Colon (tissue), 2 donors: ENCODE measurements around the gene PCNX3.
"Not testable (repeated sequence)": the region's sequence is repeated elsewhere in the genome, so short reads cannot be mapped to it uniquely, and the experiment has no call there.

Source experiments
- FAIRE-seq: peaks from 2 replicates; lab custom pipeline; 2012; peaks lifted over from hg19 to GRCh38; lab: Jason Lieb, UNC
- donor health status: control.
- donor health status: control.

Gene PCNX3

GRCh38 chr11:65655570-65656332, 40.2 kb downstream of the PCNX3 start:
- FAIRE-seq: no peak

GRCh38 chr11:65657426-65657825, 41.9 kb downstream of the PCNX3 start:
- no peak for FAIRE-seq

GRCh38 chr11:65658174-65659021, 42.8 kb downstream of the PCNX3 start:
- FAIRE-seq: no peak

- FAIRE-seq: no peak
Measured at GRCh38 chr11:65660038-65660437, 44.5 kb downstream of the PCNX3 start.

- not testable (repeated sequence) for FAIRE-seq
Measured at GRCh38 chr11:65660908-65661307, 45.3 kb downstream of the PCNX3 start.

GRCh38 chr11:65661599-65662246, 46.1 kb downstream of the PCNX3 start:
- FAIRE-seq: no peak

GRCh38 chr11:65662247-65662798, 46.7 kb downstream of the PCNX3 start:
- no peak for FAIRE-seq

GRCh38 chr11:65662799-65663638, 47.4 kb downstream of the PCNX3 start, which contains the start of gene RELA:
Gene RELA (minus strand): TSS chr11:65662916. CDS start chr11:65662832, 84 bp downstream.
- no peak for FAIRE-seq

GRCh38 chr11:65663639-65664200, 48.1 kb downstream of the PCNX3 start:
- FAIRE-seq: no peak

- no peak for FAIRE-seq
Measured at GRCh38 chr11:65672180-65672860, 56.7 kb downstream of the PCNX3 start.

- no peak for FAIRE-seq
Measured at GRCh38 chr11:65672982-65673381, 57.4 kb downstream of the PCNX3 start.

- no peak for FAIRE-seq
Measured at GRCh38 chr11:65680192-65680743, 64.7 kb downstream of the PCNX3 start.

GRCh38 chr11:65683480-65683879, 67.9 kb downstream of the PCNX3 start:
- not testable (repeated sequence) for FAIRE-seq

- no peak for FAIRE-seq
Measured at GRCh38 chr11:65685981-65686380, 70.4 kb downstream of the PCNX3 start.
